HK-2 (cell line): Measurements from ENCODE around the gene MRPL4.
A peak's percentile ranks its signal among the peaks of the same experiment; 100 is the strongest.

ENCODE experiments used
- DNase-seq: peaks from one replicate; pipeline ENCODE4 v3.0.0-alpha.2; 2018; ENCODE audit not compliant: unreplicated experiment

Gene MRPL4

DNA sequence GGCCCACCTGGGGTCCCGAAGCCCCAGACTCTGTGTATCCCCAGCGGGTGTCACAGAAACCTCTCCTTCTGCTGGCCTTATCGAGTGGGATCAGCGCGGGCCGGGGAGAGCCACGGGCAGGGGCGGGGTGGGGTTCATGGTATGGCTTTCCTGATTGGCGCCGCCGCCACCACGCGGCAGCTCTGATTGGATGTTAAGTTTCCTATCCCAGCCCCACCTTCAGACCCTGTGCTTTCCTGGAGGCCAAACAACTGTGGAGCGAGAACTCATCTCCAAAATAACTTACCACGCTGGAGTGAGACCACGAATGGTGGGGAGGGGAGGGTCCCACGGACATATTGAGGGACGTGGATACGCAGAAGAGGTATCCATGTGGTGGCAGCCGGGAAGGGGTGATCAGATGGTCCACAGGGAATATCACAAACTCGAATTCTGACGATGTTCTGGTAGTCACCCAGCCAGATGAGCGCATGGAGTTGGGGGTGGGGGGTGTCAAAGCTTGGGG lies 36.7 kb downstream of the MRPL4 start:
- DNase-seq: peak; percentile 82

DNA sequence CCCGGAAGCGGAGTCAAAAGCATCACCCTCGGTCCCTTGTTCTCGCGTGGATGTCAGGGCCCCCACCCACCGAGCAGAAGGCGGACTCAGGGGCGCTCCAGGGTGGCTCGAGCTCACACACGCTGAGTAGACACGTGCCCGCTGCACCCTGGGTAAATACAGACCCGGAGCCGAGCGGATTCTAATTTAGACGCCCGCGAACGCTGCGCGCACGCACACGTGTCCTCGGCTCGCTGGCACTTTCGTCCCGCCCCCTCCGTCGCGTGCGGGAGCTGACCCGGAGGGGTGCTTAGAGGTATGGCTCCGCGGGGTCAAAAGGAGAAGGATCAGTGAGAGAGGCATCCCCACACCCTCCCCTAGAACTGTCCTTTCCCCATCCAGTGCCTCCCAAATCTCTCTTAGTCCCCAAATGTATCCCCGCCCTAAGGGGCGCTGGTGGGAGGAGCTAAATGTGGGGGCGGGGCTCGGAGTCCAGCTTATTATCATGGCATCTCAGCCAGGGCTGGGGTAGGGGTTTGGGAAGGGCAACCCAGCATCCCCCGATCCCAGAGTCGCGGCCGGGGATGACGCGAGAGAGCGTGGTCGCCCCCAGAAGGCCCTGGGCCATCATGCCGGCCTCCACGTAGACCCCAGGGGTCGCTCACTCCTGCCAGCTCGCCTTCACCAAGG lies 37.3 kb downstream of the MRPL4 start:
- peak; percentile 74 for DNase-seq

DNA sequence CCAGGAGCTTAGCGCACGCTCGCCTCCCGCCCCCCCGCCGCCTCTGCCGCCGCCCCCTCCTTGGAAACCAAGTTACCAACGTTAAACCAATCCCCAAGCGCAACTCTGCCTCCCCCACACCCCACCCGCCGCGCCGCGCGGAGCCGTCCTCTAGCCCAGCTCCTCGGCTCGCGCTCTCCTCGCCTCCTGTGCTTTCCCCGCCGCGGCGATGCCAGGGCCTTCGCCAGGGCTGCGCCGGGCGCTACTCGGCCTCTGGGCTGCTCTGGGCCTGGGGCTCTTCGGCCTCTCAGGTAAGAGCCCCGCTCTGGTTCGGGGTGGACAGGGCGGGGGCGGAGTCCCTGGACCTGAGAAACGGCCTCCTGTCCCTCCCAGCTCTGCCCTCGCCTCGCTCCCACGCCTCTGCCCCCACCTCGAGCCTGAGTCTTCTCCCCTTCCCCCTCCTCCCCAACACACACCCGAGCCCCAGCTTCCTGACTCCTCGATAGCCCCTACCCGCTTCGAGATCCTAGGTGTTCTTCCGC lies 37.9 kb downstream of the MRPL4 start, which contains the start of gene ICAM5:
ICAM5 (plus strand) TSS at position 117 of the 521 bp plus-strand sequence; CDS start at position 209, 92 bp downstream.
- peak; percentile 69 for DNase-seq

DNA sequence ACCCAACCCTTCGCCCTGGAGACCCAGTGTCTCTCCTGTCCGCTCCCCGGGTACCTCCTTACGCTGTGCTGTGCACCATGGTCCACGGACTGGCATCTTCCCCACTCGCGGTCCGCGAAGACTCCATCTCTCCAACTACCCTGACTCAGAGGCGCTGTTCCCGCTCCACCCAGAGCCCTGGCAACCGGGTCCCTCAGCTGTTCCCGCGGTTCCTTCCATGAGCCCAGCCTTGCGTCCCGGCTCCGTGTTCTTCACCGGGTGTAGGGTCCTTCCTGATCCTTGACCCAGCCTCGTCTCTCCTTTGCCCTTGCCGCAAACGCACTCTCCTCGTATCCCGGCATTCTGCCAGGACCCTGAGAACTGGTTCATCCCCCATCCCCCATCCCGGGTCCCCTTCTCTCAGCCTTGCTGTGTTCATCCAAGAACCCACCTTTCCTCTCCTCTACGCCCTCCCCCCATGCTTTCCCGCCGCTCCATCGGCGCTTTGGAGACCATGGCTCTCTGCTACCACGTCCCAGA lies 38.4 kb downstream of the MRPL4 start:
- no peak for DNase-seq

DNA sequence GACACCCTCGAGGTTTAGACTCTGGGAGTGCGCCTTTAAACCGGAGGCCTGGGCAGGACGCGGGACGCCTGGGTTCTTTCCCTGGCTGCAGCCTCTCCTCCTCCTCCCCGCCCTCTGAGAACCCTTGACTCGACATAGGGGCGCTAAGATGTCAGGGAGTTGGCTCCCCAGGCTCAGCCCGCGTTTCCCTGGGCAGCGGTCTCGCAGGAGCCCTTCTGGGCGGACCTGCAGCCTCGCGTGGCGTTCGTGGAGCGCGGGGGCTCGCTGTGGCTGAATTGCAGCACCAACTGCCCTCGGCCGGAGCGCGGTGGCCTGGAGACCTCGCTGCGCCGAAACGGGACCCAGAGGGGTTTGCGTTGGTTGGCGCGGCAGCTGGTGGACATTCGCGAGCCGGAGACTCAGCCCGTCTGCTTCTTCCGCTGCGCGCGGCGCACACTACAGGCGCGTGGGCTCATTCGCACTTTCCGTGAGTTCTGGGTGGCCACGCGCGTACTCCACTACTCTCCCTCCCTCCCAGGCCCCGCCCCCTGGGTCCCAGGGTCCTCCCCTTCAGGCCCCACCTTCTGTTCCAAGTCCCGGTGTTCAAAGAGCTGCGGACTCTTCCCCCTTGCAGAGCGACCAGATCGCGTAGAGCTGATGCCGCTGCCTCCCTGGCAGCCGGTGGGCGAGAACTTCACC lies 39.0 kb downstream of the MRPL4 start:
- peak; percentile 34 for DNase-seq

DNA sequence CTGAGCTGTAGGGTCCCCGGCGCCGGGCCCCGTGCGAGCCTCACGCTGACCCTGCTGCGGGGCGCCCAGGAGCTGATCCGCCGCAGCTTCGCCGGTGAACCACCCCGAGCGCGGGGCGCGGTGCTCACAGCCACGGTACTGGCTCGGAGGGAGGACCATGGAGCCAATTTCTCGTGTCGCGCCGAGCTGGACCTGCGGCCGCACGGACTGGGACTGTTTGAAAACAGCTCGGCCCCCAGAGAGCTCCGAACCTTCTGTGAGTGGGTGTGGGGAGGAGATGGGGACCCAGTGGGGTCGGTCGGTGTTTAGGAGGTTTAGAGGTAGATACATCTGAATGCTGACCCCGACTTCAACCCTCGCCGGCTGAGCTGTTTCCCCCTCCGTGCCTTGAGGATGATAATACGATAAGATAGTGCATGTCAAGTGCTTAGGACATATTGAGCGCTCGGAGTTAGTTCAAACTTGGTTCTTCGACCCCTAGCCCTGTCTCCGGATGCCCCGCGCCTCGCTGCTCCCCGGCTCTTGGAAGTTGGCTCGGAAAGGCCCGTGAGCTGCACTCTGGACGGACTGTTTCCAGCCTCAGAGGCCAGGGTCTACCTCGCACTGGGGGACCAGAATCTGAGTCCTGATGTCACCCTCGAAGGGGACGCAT lies 39.7 kb downstream of the MRPL4 start:
- no peak for DNase-seq

DNA sequence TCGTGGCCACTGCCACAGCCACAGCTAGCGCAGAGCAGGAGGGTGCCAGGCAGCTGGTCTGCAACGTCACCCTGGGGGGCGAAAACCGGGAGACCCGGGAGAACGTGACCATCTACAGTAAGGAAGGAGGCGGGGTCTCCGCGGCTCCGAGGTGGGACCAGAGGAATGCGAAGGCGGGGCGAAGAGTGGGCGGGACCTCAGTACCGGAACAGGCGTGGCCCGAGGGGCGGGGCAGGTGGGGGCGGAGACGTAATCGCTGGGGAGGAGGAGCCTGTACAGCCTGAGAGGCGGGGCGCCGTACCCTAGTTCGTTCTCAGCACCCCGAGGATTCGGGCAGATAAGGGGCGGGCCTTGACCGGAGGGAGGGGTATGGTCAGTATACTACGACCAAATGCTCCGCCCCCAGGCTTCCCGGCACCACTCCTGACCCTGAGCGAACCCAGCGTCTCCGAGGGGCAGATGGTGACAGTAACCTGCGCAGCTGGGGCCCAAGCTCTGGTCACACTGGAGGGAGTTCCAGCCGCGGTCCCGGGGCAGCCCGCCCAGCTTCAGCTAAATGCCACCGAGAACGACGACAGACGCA lies 40.3 kb downstream of the MRPL4 start:
- no peak for DNase-seq

DNA sequence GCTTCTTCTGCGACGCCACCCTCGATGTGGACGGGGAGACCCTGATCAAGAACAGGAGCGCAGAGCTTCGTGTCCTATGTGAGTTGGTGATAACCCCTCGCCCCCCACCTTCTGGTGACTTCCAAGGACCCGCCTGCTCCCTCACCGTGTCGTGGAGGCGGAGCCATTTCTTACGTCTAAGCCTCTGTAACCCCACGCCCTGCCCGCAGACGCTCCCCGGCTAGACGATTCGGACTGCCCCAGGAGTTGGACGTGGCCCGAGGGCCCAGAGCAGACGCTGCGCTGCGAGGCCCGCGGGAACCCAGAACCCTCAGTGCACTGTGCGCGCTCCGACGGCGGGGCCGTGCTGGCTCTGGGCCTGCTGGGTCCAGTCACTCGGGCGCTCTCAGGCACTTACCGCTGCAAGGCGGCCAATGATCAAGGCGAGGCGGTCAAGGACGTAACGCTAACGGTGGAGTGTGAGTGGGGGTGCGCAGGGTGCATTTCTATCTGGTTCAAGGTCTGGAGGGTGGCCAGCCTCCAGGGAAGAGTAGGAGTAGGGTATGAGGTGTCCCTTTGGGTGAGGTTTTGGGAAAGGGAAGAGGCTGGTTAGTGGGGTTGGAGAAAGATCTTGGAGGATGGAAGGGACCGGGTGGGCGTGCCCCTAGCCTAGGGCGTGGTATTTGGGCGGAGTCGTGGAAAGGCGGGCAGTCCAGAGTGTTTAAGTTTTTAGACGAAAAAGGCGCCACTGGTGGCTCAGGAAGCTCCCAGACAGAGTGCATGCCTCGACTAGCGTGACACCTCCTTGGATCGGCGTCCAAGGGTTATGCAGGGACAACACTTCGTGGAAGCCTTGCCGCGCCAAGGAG lies 41.0 kb downstream of the MRPL4 start:
- no peak for DNase-seq

DNA sequence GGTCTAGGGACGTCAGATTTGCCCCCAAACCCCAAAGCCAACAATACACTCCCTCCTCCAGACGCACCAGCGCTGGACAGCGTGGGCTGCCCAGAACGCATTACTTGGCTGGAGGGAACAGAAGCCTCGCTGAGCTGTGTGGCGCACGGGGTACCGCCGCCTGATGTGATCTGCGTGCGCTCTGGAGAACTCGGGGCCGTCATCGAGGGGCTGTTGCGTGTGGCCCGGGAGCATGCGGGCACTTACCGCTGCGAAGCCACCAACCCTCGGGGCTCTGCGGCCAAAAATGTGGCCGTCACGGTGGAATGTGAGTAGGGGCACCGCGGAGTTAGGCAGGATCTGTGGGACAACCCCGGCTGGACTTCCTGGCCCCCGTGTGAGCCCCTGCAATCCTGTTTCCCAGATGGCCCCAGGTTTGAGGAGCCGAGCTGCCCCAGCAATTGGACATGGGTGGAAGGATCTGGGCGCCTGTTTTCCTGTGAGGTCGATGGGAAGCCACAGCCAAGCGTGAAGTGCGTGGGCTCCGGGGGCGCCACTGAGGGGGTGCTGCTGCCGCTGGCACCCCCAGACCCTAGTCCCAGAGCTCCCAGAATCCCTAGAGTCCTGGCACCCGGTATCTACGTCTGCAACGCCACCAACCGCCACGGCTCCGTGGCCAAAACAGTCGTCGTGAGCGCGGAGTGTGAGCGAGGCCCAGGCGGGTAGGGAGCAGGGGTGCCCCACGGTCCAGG lies 41.8 kb downstream of the MRPL4 start:
- no peak for DNase-seq

DNA sequence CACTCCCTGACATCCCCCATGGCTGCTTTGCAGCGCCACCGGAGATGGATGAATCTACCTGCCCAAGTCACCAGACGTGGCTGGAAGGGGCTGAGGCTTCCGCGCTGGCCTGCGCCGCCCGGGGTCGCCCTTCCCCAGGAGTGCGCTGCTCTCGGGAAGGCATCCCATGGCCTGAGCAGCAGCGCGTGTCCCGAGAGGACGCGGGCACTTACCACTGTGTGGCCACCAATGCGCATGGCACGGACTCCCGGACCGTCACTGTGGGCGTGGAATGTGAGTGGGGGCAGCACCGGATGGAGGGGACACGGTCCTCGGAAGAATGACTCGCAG lies 42.3 kb downstream of the MRPL4 start:
- no peak for DNase-seq

DNA sequence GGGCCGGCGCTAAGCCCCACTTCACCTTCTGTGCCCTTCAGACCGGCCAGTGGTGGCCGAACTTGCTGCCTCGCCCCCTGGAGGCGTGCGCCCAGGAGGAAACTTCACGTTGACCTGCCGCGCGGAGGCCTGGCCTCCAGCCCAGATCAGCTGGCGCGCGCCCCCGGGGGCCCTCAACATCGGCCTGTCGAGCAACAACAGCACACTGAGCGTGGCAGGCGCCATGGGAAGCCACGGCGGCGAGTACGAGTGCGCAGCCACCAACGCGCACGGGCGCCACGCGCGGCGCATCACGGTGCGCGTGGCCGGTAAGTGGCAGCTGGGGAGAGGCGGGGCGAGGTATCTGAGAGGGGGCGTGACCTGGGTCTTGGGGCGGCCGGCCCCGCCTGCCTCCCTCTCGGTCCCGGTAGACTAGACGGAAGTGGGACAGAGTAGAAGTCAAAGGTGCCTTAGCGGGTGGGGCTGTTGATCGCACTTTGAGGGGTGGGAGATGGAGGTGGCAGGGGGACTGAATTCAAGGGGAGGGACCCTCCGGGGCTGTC lies 43.4 kb downstream of the MRPL4 start:
- no peak for DNase-seq

DNA sequence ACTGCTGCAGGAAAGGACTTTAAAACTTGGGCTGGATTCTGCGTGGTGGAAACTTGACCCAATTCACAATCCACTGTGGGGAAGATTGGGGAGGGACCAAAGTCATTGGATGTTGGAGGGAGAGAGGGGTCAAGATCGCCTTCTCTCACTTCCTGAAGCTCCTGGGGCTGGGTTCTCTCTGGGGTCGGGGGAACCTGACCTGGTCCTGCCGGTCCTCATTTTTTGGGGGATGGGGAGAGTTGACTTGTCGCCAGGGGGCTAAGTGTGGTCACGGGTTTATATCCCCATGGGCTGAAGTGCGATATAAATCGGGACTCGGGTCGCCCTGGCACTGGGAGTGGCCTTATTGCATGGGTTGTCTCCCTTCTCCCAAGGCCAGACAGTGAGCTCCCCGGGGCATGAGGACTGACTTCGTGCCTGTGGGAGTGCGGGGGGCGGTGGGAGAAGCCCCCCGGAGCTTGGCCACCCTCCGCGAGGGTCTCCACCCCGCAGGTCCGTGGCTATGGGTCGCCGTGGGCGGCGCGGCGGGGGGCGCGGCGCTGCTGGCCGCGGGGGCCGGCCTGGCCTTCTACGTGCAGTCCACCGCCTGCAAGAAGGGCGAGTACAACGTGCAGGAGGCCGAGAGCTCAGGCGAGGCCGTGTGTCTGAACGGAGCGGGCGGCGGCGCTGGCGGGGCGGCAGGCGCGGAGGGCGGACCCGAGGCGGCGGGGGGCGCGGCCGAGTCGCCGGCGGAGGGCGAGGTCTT lies 44.0 kb downstream of the MRPL4 start:
- no peak for DNase-seq

DNA sequence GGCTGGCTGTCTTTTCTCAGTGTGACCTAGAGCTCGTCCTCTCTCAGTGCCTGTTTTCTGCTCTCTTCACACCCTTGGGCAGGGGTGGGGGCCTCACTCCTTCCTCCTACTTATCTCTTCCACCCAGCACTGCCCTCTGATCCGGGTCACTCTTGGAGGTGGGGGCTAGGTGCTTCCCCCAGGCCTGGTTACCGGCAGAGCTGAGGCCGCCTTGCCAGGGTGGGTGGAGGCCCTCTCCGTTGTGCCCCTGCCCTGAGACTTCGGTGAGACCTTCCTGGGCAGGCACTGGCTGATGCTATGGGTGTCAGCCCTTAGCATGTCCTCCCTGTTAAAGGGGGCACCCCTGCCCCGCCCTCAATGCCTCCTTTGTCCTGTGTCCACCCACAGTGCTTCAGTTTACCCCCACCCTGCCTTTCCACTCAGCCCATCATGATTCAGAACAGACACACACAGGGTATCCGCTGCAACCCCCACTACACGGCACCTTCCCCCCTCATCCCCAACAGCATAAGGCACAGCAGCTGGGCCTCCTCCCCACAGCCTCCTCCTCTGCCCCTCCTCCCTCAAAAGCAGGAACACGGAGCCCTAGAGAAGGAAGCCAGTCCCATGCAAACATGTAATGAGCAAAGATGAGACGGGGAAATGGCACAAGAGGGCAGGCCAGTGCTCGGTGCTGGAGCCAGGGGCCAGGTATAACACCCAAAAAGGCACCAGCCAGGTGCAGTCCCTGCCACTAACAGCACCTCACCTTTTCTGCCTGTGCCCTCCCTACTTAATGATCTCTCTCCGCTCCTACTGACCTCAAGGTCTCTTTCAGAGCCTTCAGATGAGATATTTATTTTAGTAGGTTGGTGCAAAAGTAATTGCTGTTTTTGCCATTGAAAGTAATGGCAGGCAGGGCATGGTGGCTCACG lies 47.8 kb downstream of the MRPL4 start:
- no peak for DNase-seq

DNA sequence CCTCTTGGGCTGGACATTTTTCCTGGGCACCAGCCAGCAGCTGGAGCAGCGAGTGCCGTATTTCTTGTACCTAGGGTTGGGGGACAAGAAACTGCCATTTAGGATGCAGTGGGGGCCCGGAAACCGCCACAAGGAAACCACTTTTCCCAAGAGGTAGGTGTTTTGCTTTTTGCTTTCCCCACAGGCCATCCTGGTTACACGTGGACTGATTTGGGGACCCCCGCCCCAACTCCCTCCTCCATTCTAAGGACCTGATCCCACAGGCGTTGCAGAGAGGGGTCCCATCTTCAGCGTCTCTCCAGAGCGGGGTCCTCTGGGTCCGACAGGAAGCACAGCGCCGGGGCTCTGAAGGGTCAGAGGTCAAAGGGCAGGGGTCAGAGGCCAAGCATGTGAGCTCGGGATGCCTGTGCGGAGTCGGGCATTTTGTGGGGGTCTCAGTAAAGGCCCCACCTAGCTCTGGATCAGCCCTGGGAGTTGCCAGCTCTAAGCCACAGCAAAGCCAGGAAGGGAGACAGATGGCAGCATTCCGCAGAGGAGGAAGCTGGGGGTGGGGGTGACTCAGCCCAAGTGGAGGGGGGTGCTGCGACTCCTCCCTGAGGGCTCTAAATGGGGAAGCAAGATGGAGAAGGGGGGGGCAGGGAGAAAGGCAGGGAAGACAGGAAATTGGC lies 53.3 kb downstream of the MRPL4 start:
- no peak for DNase-seq

DNA sequence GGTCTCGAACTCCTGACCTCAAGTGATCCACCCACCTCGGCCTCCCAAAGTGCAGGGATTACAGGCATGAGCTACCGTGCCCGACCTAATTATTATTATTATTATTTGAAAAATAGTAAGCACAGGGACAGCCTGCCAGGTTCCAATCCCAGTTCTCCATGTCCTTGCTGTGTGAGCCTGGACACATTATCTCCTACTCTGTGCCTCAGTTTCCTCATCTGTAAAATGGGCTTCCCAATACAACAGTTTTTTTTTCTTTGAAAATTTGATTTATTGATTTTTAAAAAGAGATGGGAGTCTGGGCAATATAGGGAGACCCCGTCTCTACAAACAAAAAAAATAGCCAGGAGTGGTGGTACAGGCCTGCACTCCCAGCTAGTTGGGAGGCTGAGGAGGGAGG lies 54.3 kb downstream of the MRPL4 start:
- no peak for DNase-seq

DNA sequence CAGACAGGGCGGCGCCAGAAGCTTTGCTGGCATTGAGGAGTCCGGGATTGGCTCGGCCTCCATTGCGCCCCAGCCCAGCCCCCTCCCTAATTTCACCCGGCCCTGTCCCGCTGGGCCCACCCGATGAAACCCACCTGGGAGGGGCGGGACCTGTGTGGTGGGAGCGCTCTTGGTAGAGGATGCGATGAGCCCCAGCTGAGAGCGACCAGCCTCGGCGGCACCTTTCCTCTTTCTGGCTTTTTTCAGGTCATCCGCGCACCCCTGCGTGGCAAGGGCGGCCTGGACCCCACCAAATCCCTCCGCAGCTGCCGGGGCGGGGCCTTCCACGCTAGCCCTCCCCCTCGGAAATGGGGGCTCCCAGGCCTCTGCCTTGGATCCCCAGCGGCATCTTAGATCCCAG lies 57.4 kb downstream of the MRPL4 start, which contains the start of gene ZGLP1:
ZGLP1 (minus strand) TSS at position 393 of the 400 bp plus-strand sequence.
- no peak for DNase-seq
